IMR-90 (cell line): ENCODE measurements around the gene NOL4L. TPM values are rescaled to one million over a fixed set of nuclear protein-coding genes. Genes with fewer than 3 reads are reported as not detected.

Source experiments
- ATAC-seq: fragments of 200-7000 bp; cut with Tn5 transposase; 2 replicates; pipeline ENCODE4 v1.9.1; 2020; ENCODE audit warnings: low read depth, mild to moderate bottlenecking, moderate library complexity
- BruUV-seq: library from RNA; stranded (reverse); fragments of 400-500 nt; replicated peaks from 2 replicates; lab custom pipeline; 2021; lab: Mats Ljungman, UMichigan
- CTCF ChIA-PET: fragments of 300-600 bp; formaldehyde crosslinking; extraction: SDS; loops from one replicate; lab custom pipeline; 2021; ENCODE audit warnings: antibody characterized with exemption; lab: Yijun Ruan, JAX
- POLR2A ChIA-PET: fragments of 300-600 bp; sonication (Branson Sonifier 250); formaldehyde crosslinking; loops from one replicate; lab custom pipeline; 2022; ENCODE audit warnings: antibody characterized with exemption; ENCODE audit not compliant: unreplicated experiment; lab: Charles Lee
- DNase-seq: peaks from one replicate; pipeline ENCODE4 v3.0.0; 2013
- H2AFZ ChIP-seq: replicated peaks from 2 replicates; pipeline ENCODE3; 2013; ENCODE audit warnings: low read length, mild to moderate bottlenecking; ENCODE audit not compliant: poor library complexity
- H2AK5ac ChIP-seq: 2 replicates; pipeline ENCODE4 v1.6.1; 2013; ENCODE audit warnings: low read depth, low read length, inconsistent platforms
- H2AK9ac ChIP-seq: replicated peaks from 2 replicates; pipeline ENCODE3; 2013; ENCODE audit warnings: mild to moderate bottlenecking, low read depth, low read length, moderate library complexity; ENCODE audit not compliant: poor library complexity
- H2BK120ac ChIP-seq: 2 replicates; pipeline ENCODE4 v1.6.1; 2013; ENCODE audit warnings: low read depth, low read length, inconsistent platforms
- H2BK15ac ChIP-seq: 3 replicates; pipeline ENCODE4 v1.6.1; 2013; ENCODE audit warnings: low read depth, low read length, inconsistent platforms
- H2BK20ac ChIP-seq: 2 replicates; pipeline ENCODE4 v1.6.1; 2013; ENCODE audit warnings: low read depth, mild to moderate bottlenecking, inconsistent platforms, low read length, moderate library complexity
- H2BK5ac ChIP-seq: 2 replicates; pipeline ENCODE4 v1.6.1; 2013; ENCODE audit warnings: mild to moderate bottlenecking, low read depth, low read length, inconsistent platforms; ENCODE audit not compliant: poor library complexity, severe bottlenecking
- H3K14ac ChIP-seq: replicated peaks from 2 replicates; pipeline ENCODE4 v1.6.1; 2013; ENCODE audit warnings: low read depth, low read length, inconsistent platforms
- H3K18ac ChIP-seq: 2 replicates; pipeline ENCODE4 v1.6.1; 2013; ENCODE audit warnings: low read depth, low read length, control low read depth
- H3K23ac ChIP-seq: 2 replicates; pipeline ENCODE4 v1.6.1; 2013; ENCODE audit warnings: low read depth, low read length, inconsistent platforms
- H3K27ac ChIP-seq: 2 replicates; pipeline ENCODE4 v1.5.1; 2013; ENCODE audit warnings: mild to moderate bottlenecking, control low read depth, low read length; ENCODE audit not compliant: insufficient read depth
- H3K27me3 ChIP-seq: 2 replicates; pipeline ENCODE4 v1.6.1; 2013; ENCODE audit warnings: low read length; ENCODE audit not compliant: control insufficient read depth, insufficient read depth
- H3K36me3 ChIP-seq: 2 replicates; pipeline ENCODE4 v1.6.1; 2013; ENCODE audit warnings: low read length, mixed read lengths; ENCODE audit not compliant: control insufficient read depth, insufficient read depth
- H3K4ac ChIP-seq: 2 replicates; pipeline ENCODE4 v1.6.1; 2013; ENCODE audit warnings: low read depth, low read length, inconsistent platforms
- H3K4me1 ChIP-seq: 2 replicates; pipeline ENCODE4 v1.6.1; 2013; ENCODE audit warnings: low read length, mixed read lengths; ENCODE audit not compliant: control insufficient read depth, insufficient read depth
- H3K4me2 ChIP-seq: 2 replicates; pipeline ENCODE4 v1.6.1; 2013; ENCODE audit warnings: low read depth, mild to moderate bottlenecking, control low read depth, low read length, moderate library complexity
- H3K4me3 ChIP-seq: 2 replicates; pipeline ENCODE4 v1.5.1; 2013; ENCODE audit warnings: low read depth, mild to moderate bottlenecking, control low read depth, low read length, moderate library complexity; ENCODE audit not compliant: insufficient read depth
- H3K56ac ChIP-seq: 2 replicates; pipeline ENCODE4 v1.6.1; 2013; ENCODE audit warnings: low read length, inconsistent platforms; ENCODE audit not compliant: insufficient read depth; ENCODE audit errors: extremely low read depth
- H3K79me1 ChIP-seq, 2 experiments: 2 replicates each; pipeline ENCODE4 v1.6.1; 2013; ENCODE audit warnings: low read length in 2 of 2, inconsistent platforms in 1 of 2, low read depth in 1 of 2
- H3K9ac ChIP-seq: 2 replicates; pipeline ENCODE4 v1.6.1; 2013; ENCODE audit warnings: low read depth, low read length, control low read depth
- H3K9me1 ChIP-seq: 2 replicates; pipeline ENCODE4 v1.6.1; 2013; ENCODE audit warnings: low read length, inconsistent platforms; ENCODE audit not compliant: insufficient read depth
- H3K9me3 ChIP-seq: 2 replicates; pipeline ENCODE4 v1.6.1; 2013; ENCODE audit warnings: low read length; ENCODE audit not compliant: control insufficient read depth, insufficient read depth
- H4K20me1 ChIP-seq: 2 replicates; pipeline ENCODE4 v1.6.1; 2013; ENCODE audit warnings: low read length, inconsistent platforms; ENCODE audit not compliant: insufficient read depth
- H4K5ac ChIP-seq: 2 replicates; pipeline ENCODE4 v1.6.1; 2013; ENCODE audit warnings: mild to moderate bottlenecking, low read depth, low read length, control low read depth
- H4K8ac ChIP-seq, 2 experiments: 2 replicates each; pipeline ENCODE4 v1.6.1; 2013; ENCODE audit warnings: low read depth in 2 of 2, low read length in 2 of 2, control low read depth in 1 of 2, inconsistent platforms in 1 of 2
- H4K91ac ChIP-seq: 2 replicates; pipeline ENCODE4 v1.6.1; 2013; ENCODE audit warnings: low read depth, low read length, inconsistent platforms; ENCODE audit not compliant: insufficient read depth
- FOS ChIP-seq: fragments of 150-350 bp; IDR thresholded peaks from 2 replicates; pipeline ENCODE4 v1.6.1; 2016; ENCODE audit warnings: low read depth, low read length
- MAFK ChIP-seq: IDR thresholded peaks from 2 replicates; pipeline ENCODE4 v1.6.1; 2012; ENCODE audit warnings: low read depth, low read length, improper control_type of control experiment
- MXI1 ChIP-seq: IDR thresholded peaks from 2 replicates; pipeline ENCODE4 v1.6.1; 2012; ENCODE audit warnings: low read depth, mild to moderate bottlenecking, low read length, moderate library complexity, borderline replicate concordance
- NFE2L2 ChIP-seq: fragments of 150-350 bp; IDR thresholded peaks from 2 replicates; pipeline ENCODE4 v1.6.1; 2016; ENCODE audit warnings: low read depth, mild to moderate bottlenecking, low read length
- POLR2A ChIP-seq: IDR thresholded peaks from 2 replicates; pipeline ENCODE4 v1.6.1; 2012; ENCODE audit warnings: mild to moderate bottlenecking, low read depth, low read length
- RCOR1 ChIP-seq: IDR thresholded peaks from 2 replicates; pipeline ENCODE4 v1.6.1; 2012; ENCODE audit warnings: mild to moderate bottlenecking, low read length, improper control_type of control experiment; ENCODE audit not compliant: insufficient replicate concordance
- RFX5 ChIP-seq: IDR thresholded peaks from 2 replicates; pipeline ENCODE4 v1.8.0; 2012; ENCODE audit warnings: low read depth, mild to moderate bottlenecking, low read length, moderate library complexity
- SMC3 ChIP-seq: fragments of 150-350 bp; IDR thresholded peaks from 2 replicates; pipeline ENCODE4 v1.6.1; 2016; ENCODE audit warnings: low read depth, mild to moderate bottlenecking, antibody characterized with exemption, low read length, moderate library complexity
- WGBS, 2 experiments: methylation state at CpG; one replicate each; pipeline versions ENCODE4 v1.1.5 to v1.1.7; 2013; ENCODE audit warnings: missing lambda C conversion rate in 2 of 2; ENCODE audit not compliant: insufficient read length in 1 of 2; ENCODE audit errors: extremely low coverage in 2 of 2; 5-methylcytosine and 5-hydroxymethylcytosine counted together
- dilution Hi-C: fragments of 300-500 bp; cut with HindIII; formaldehyde crosslinking; loops from one replicate; pipeline ENCODE4 v1.14.3; 2018; ENCODE audit warnings: low sequenced_read_pairs; ENCODE audit not compliant: unreplicated experiment
- in situ Hi-C: fragments of 300-500 bp; cut with MboI; formaldehyde crosslinking; loops from 3 replicates; pipeline ENCODE4 v1.14.3; 2019; ENCODE audit warnings: low sequenced_read_pairs, inconsistent platforms, mixed read lengths
- intact Hi-C: fragments of 100-400 bp; cut with micrococcal nuclease; formaldehyde crosslinking; loops from 2 replicates; pipeline ENCODE4 v1.10.0; 2022
- polyA plus RNA-seq, 3 experiments: library from polyadenylated mRNA; depleted of rRNA; stranded (reverse); fragments of >200 nt; gene quantifications; 2 replicates each; pipeline ENCODE4 v1.2.3, GENCODE V29; 2012; ENCODE audit warnings: low replicate concordance in 1 of 3
- total RNA-seq: library from RNA; depleted of rRNA; stranded (reverse); fragments of >200 nt; gene quantifications from 2 replicates; pipeline ENCODE4 v1.2.3, GENCODE V29; 2012
- TF ChIP-seq, protein P1 (sequence below): fragments of 150-350 bp; IDR thresholded peaks from 2 replicates; pipeline ENCODE4 v1.6.1; 2016; ENCODE audit warnings: low read depth, mild to moderate bottlenecking, low read length, moderate library complexity, borderline replicate concordance
- TF ChIP-seq, protein P2 (sequence below): conservative IDR thresholded peaks from 2 replicates; pipeline ENCODE4 v1.5.1; 2012; ENCODE audit warnings: mild to moderate bottlenecking, low read depth, low read length, improper control_type of control experiment

The NOL4L gene
- total and polyA plus RNA-seq, 2 of the 4 experiments (the other 2 are of a cell fraction), result 4.7 to 13.3 TPM

DNA sequence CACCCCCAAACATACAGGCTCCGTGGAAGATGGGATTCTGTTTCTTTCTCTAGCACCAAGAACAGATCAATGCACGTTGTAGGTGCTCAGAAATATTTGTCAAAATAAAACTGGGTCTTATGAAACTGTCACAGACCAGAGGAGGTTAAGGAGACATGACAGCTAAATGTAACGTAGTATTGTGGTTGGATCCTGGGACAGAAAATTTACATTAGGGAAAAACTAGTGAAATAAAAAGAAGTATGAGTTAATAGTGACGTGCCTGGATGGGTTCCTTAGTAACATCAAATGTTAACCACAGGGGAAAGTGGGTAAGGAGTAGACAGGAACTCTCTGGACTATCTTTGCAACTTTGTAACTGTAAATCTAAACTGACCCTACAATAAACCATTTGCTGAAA is 31.5 kb downstream of the NOL4L start:
- Histone ChIP-seq H2AK9ac (no peak overlapping the region), H4K5ac (no peak overlapping the region), H3K79me1 (no peaks in the 10 kb centered on the region), H2AFZ (no peak overlapping the region), H3K18ac (no peak overlapping the region), H3K9me3 (no peaks in the 10 kb centered on the region), H2BK15ac (no peak overlapping the region), H3K4ac (no peak overlapping the region), H3K9me1 (no peaks in the 10 kb centered on the region), H2AK5ac (no peak overlapping the region), H3K14ac (no peak overlapping the region), H3K36me3 (no peaks in the 10 kb centered on the region), H4K20me1 (no peaks in the 10 kb centered on the region), H3K4me2 (no peak overlapping the region), H4K91ac (no peak overlapping the region), H2BK120ac (no peak overlapping the region), H2BK20ac (no peak overlapping the region), H3K4me3 (no peak overlapping the region), H3K27me3 (peaks cover 3% of the 10 kb centered on the region; the same call in 1 of the 2 replicates), H3K4me1 (no peaks in the 10 kb centered on the region), H2BK5ac (no peak overlapping the region), H3K23ac (no peak overlapping the region), H4K8ac (no peak overlapping the region), H3K9ac (no peak overlapping the region), H3K56ac (no peak overlapping the region), H3K27ac (no peak overlapping the region)
- ChIA-PET POLR2A (no interaction called here), CTCF (no interaction called here)
- in situ Hi-C loops (no loop called here), intact Hi-C loops (no loop called here), dilution Hi-C loops (no loop called here)
- TF ChIP-seq MAFK (no peak), RCOR1 (no peak), MXI1 (no peak), RFX5 (no peak), SMC3 (no peak), FOS (no peak), NFE2L2 (no peak), POLR2A (no peak)
- TF ChIP-seq, protein P1, sequence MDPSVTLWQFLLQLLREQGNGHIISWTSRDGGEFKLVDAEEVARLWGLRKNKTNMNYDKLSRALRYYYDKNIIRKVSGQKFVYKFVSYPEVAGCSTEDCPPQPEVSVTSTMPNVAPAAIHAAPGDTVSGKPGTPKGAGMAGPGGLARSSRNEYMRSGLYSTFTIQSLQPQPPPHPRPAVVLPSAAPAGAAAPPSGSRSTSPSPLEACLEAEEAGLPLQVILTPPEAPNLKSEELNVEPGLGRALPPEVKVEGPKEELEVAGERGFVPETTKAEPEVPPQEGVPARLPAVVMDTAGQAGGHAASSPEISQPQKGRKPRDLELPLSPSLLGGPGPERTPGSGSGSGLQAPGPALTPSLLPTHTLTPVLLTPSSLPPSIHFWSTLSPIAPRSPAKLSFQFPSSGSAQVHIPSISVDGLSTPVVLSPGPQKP, result no peak
- TF ChIP-seq, protein P2, sequence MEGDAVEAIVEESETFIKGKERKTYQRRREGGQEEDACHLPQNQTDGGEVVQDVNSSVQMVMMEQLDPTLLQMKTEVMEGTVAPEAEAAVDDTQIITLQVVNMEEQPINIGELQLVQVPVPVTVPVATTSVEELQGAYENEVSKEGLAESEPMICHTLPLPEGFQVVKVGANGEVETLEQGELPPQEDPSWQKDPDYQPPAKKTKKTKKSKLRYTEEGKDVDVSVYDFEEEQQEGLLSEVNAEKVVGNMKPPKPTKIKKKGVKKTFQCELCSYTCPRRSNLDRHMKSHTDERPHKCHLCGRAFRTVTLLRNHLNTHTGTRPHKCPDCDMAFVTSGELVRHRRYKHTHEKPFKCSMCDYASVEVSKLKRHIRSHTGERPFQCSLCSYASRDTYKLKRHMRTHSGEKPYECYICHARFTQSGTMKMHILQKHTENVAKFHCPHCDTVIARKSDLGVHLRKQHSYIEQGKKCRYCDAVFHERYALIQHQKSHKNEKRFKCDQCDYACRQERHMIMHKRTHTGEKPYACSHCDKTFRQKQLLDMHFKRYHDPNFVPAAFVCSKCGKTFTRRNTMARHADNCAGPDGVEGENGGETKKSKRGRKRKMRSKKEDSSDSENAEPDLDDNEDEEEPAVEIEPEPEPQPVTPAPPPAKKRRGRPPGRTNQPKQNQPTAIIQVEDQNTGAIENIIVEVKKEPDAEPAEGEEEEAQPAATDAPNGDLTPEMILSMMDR, result no peak
- DNase-seq (no peak), ATAC-seq (no peak)
- BruUV-seq, result no TSS peak
- 100% methylated on average over 1 of the region's 4 CpGs; no CpG with 5 or more reads in 1 of the 2 experiments for WGBS, 2 experiments
